GM19463 (cell line): Measurements from ENCODE around the gene DVL2.

ENCODE experiments used
- ATAC-seq: cut with Tn5 transposase; IDR thresholded peaks from one replicate; pipeline ENCODE4 v1.9.1; 2021; ENCODE audit warnings: mild to moderate bottlenecking, moderate library complexity; ENCODE audit not compliant: unreplicated experiment

DVL2 gene

GRCh38 chr17:7238420-7239090 is 4.2 kb upstream of the DVL2 start:
- ATAC-seq: no peak

- ATAC-seq: no peak
Observed at GRCh38 chr17:7237761-7238419, 3.6 kb upstream of the DVL2 start.

GRCh38 chr17:7237266-7237760 is 3.0 kb upstream of the DVL2 start:
- no peak for ATAC-seq

GRCh38 chr17:7236808-7237207 is 2.5 kb upstream of the DVL2 start:
- ATAC-seq: no peak

GRCh38 chr17:7235693-7236665 is 1.7 kb upstream of the DVL2 start:
- no peak for ATAC-seq

- ATAC-seq: no peak
Observed at GRCh38 chr17:7233701-7234082, 625 bp downstream of the DVL2 start.

- no peak for ATAC-seq
Observed at GRCh38 chr17:7232114-7232513, 2.2 kb downstream of the DVL2 start.

- ATAC-seq: no peak
Observed at GRCh38 chr17:7229504-7229903, 4.8 kb downstream of the DVL2 start.

- no peak for ATAC-seq
Observed at GRCh38 chr17:7228920-7229319, 5.4 kb downstream of the DVL2 start.

- ATAC-seq: no peak
Observed at GRCh38 chr17:7226721-7227710, 7.3 kb downstream of the DVL2 start.

GRCh38 chr17:7225711-7226331 is 8.5 kb downstream of the DVL2 start:
- no peak for ATAC-seq

GRCh38 chr17:7224661-7225111 is 9.6 kb downstream of the DVL2 start:
- ATAC-seq: no peak

GRCh38 chr17:7224110-7224509 is 10.2 kb downstream of the DVL2 start:
- ATAC-seq: no peak

GRCh38 chr17:7223375-7223774 is 10.9 kb downstream of the DVL2 start:
- ATAC-seq: no peak

- no peak for ATAC-seq
Observed at GRCh38 chr17:7222972-7223292, 11.4 kb downstream of the DVL2 start.

GRCh38 chr17:7222093-7222971 is 12.0 kb downstream of the DVL2 start:
- ATAC-seq: no peak

- no peak for ATAC-seq
Observed at GRCh38 chr17:7221278-7222092, 12.8 kb downstream of the DVL2 start.
